ENCODE data around the gene LOXL1.

LOXL1 gene

GRCh38 chr15:73993211-73993994 lies 67.1 kb downstream of the LOXL1 start:
- no peak for DNase-seq (ENCODE audit: low spot score)

- DNase-seq (ENCODE audit: low spot score) = peak; percentile 98
Observed at GRCh38 chr15:73994413-73994883, 68.2 kb downstream of the LOXL1 start, which contains the start of gene PML. Gene PML, plus strand, starts transcription at chr15:73994716. Its CDS starts 97 bp downstream, at chr15:73994813.

- DNase-seq (ENCODE audit: low spot score) = peak; percentile 24
Observed at GRCh38 chr15:73994912-73995622, 68.8 kb downstream of the LOXL1 start.

- no peak for DNase-seq (ENCODE audit: low spot score)
Observed at GRCh38 chr15:73996267-73996666, 70.0 kb downstream of the LOXL1 start.

GRCh38 chr15:73996939-73997338 lies 70.7 kb downstream of the LOXL1 start:
- peak; percentile 69 for DNase-seq (ENCODE audit: low spot score)

GRCh38 chr15:73997986-73998385 lies 71.7 kb downstream of the LOXL1 start:
- DNase-seq (ENCODE audit: low spot score) = no peak
